Neural progenitor cell (in vitro differentiated cells): ENCODE data around the gene TRPC4AP.

Source experiments
- CTCF ChIP-seq: fragments of 200-600 bp; sonication (generic); IDR thresholded peaks from 2 replicates; pipeline ENCODE4 v1.5.1; 2017; ENCODE audit warnings: antibody characterized with exemption, mild to moderate bottlenecking
- EZH2 ChIP-seq: fragments of 200-600 bp; sonication (generic); IDR thresholded peaks from 2 replicates; pipeline ENCODE4 v1.6.1; 2017; ENCODE audit warnings: antibody characterized with exemption, mild to moderate bottlenecking, moderate library complexity

GRCh38 chr20:35087355-35087754 is 5.3 kb downstream of the TRPC4AP start:
- no peak for TF ChIP-seq EZH2
- TF ChIP-seq CTCF, result no peak
